Measurements from ENCODE around the gene ZNF831.

The ZNF831 gene

DNA sequence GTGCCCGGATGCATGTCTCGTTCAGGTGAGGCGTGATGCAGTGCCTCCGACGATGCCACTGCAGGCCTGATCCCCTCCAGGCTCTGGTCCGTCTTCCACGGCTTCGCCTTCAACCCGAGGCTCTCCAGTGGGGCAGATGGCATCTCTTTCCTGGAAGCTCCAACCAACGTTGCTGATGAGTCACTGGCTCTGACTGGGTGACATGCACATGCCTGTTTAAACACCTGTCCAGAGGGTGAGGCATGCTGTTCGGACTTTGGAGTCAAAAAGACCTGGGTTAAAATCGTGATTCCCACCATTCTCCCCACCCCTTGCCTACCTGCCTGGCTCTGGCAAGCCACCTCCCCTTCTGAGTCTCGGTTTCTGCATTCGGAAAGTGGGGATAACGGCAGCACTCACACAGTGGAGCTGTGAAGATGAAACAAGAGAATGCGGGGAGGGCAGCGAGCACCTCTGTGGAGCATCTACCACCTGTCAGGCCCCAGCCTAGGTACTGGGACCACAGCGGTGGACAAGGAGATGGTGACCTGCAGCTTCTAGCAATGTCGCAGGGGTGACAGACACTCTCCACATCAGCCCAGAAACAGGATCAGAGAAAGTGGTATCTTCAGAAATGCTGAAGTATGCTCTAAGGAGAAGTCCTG lies 128.2 kb downstream of the ZNF831 start:
- TF ChIP-seq TCF12 (IDR thresholded peaks at IDR 0.05; ENCODE audit: low read depth) (no peak), TAF1 (IDR thresholded peaks at IDR 0.05; ENCODE audit: low read depth) (no peak), TEAD4 (IDR thresholded peaks at IDR 0.05) (no peak), YY1 (IDR thresholded peaks at IDR 0.05; ENCODE audit: low read depth) (no peak), FOXM1 (IDR thresholded peaks at IDR 0.05; ENCODE audit: borderline replicate concordance, low read depth) (no peak)
- TF ChIP-seq, protein P1, sequence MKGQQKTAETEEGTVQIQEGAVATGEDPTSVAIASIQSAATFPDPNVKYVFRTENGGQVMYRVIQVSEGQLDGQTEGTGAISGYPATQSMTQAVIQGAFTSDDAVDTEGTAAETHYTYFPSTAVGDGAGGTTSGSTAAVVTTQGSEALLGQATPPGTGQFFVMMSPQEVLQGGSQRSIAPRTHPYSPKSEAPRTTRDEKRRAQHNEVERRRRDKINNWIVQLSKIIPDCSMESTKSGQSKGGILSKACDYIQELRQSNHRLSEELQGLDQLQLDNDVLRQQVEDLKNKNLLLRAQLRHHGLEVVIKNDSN (IDR thresholded peaks at IDR 0.05): no peak

DNA sequence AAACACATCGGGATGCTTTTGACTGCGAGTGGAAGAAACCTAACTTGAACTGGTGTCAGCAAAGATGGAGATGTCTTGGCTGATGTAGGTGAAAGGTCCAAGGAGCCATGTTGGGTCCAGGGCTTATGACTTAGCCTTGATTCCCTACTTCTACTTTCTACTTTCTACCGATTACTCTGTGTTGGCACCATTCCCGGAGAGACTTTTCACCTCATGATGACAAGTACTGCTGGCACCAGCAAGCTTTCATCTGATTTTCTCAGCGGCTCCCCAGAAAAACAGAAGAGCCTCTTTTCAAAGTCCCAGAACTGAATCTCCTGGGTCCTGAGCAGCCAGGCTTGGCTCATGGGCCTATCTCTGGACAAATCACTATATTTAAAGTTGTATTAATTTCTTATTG lies 131.9 kb downstream of the ZNF831 start:
- TF ChIP-seq CREB1 (IDR thresholded peaks at IDR 0.05; ENCODE audit: low read depth) (no peak), FOXM1 (IDR thresholded peaks at IDR 0.05; ENCODE audit: borderline replicate concordance, low read depth) (no peak), TEAD4 (IDR thresholded peaks at IDR 0.05) (no peak), TAF1 (IDR thresholded peaks at IDR 0.05; ENCODE audit: low read depth) (no peak), ZBTB7A (IDR thresholded peaks at IDR 0.05; ENCODE audit: low read depth) (no peak), TCF12 (IDR thresholded peaks at IDR 0.05; ENCODE audit: low read depth) (no peak), EP300 (IDR thresholded peaks at IDR 0.05; ENCODE audit: borderline replicate concordance) (no peak), NFIC (IDR thresholded peaks at IDR 0.05) (no peak), CEBPB (IDR thresholded peaks at IDR 0.05) (no peak), RAD21 (IDR thresholded peaks at IDR 0.05; ENCODE audit: low read depth) (no peak), EGR1 (IDR thresholded peaks at IDR 0.05) (no peak), YY1 (IDR thresholded peaks at IDR 0.05; ENCODE audit: low read depth) (no peak)
- TF ChIP-seq, protein P2, sequence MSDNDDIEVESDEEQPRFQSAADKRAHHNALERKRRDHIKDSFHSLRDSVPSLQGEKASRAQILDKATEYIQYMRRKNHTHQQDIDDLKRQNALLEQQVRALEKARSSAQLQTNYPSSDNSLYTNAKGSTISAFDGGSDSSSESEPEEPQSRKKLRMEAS (IDR thresholded peaks at IDR 0.05): no peak
- TF ChIP-seq, protein P1 (IDR thresholded peaks at IDR 0.05): no peak
- TF ChIP-seq, protein P3, sequence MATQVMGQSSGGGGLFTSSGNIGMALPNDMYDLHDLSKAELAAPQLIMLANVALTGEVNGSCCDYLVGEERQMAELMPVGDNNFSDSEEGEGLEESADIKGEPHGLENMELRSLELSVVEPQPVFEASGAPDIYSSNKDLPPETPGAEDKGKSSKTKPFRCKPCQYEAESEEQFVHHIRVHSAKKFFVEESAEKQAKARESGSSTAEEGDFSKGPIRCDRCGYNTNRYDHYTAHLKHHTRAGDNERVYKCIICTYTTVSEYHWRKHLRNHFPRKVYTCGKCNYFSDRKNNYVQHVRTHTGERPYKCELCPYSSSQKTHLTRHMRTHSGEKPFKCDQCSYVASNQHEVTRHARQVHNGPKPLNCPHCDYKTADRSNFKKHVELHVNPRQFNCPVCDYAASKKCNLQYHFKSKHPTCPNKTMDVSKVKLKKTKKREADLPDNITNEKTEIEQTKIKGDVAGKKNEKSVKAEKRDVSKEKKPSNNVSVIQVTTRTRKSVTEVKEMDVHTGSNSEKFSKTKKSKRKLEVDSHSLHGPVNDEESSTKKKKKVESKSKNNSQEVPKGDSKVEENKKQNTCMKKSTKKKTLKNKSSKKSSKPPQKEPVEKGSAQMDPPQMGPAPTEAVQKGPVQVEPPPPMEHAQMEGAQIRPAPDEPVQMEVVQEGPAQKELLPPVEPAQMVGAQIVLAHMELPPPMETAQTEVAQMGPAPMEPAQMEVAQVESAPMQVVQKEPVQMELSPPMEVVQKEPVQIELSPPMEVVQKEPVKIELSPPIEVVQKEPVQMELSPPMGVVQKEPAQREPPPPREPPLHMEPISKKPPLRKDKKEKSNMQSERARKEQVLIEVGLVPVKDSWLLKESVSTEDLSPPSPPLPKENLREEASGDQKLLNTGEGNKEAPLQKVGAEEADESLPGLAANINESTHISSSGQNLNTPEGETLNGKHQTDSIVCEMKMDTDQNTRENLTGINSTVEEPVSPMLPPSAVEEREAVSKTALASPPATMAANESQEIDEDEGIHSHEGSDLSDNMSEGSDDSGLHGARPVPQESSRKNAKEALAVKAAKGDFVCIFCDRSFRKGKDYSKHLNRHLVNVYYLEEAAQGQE (IDR thresholded peaks at IDR 0.05; ENCODE audit: low read depth): no peak

DNA sequence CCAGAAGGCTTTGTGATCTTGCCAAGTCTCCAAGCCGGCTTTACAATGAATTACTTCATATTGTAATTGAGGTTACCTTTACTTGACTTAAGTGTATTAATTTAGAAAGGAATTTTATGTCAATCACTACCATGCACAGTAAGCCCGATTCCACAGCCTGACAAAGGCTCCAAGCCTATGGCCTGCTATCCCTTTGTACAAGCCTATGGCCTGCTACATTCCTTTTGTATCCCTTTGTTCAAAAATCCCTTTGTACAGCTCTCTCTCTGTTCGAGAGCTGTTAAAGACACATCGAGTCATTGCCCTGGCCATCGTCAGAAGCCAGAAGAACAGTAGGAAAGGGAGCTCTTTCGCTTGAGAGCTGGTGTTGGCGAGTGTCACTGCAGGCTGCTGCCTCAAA lies 134.1 kb downstream of the ZNF831 start:
- TF ChIP-seq, protein P3 (IDR thresholded peaks at IDR 0.05; ENCODE audit: low read depth): no peak
- TF ChIP-seq EP300 (IDR thresholded peaks at IDR 0.05; ENCODE audit: borderline replicate concordance) (no peak), TAF1 (IDR thresholded peaks at IDR 0.05; ENCODE audit: low read depth) (no peak), TEAD4 (IDR thresholded peaks at IDR 0.05) (no peak), RAD21 (IDR thresholded peaks at IDR 0.05; ENCODE audit: low read depth) (no peak), YY1 (IDR thresholded peaks at IDR 0.05; ENCODE audit: low read depth) (no peak), ZBTB7A (IDR thresholded peaks at IDR 0.05; ENCODE audit: low read depth) (no peak), EGR1 (IDR thresholded peaks at IDR 0.05) (no peak), NFIC (IDR thresholded peaks at IDR 0.05) (no peak), CEBPB (IDR thresholded peaks at IDR 0.05) (no peak), CREB1 (IDR thresholded peaks at IDR 0.05; ENCODE audit: low read depth) (no peak), TCF12 (IDR thresholded peaks at IDR 0.05; ENCODE audit: low read depth) (no peak), FOXM1 (IDR thresholded peaks at IDR 0.05; ENCODE audit: borderline replicate concordance, low read depth) (no peak)
- TF ChIP-seq, protein P2 (IDR thresholded peaks at IDR 0.05): no peak
- TF ChIP-seq, protein P1 (IDR thresholded peaks at IDR 0.05): no peak

DNA sequence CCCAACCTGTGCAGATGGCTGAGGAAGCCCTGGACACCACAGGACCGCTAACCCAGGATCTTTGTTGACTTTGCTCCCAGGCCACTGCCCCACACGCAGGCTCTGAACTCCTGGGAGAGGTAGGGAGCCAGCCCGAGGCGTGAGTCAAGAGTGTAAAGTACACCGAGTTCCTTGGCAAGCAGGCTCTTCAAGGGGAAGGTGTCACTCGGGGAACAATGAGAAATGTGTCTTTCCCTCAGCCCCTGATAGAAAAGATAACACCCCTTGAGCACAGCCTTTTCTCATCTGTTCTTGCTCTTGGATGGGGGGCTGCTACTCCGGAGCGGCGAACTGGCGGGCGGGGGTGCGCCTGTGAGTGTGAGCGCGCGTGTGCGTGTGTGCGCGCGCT lies 136.3 kb downstream of the ZNF831 start:
- no peak for TF ChIP-seq CEBPB (IDR thresholded peaks at IDR 0.05)
- no peak for TF ChIP-seq ZBTB7A (IDR thresholded peaks at IDR 0.05; ENCODE audit: low read depth)
- TF ChIP-seq RAD21 (IDR thresholded peaks at IDR 0.05; ENCODE audit: low read depth): no peak
- no peak for TF ChIP-seq EGR1 (IDR thresholded peaks at IDR 0.05)
- TF ChIP-seq FOXM1 (IDR thresholded peaks at IDR 0.05; ENCODE audit: borderline replicate concordance, low read depth): no peak
- TF ChIP-seq TCF12 (IDR thresholded peaks at IDR 0.05; ENCODE audit: low read depth): no peak
- TF ChIP-seq, protein P1 (IDR thresholded peaks at IDR 0.05): no peak
- no peak for TF ChIP-seq CREB1 (IDR thresholded peaks at IDR 0.05; ENCODE audit: low read depth)
- TF ChIP-seq NFIC (IDR thresholded peaks at IDR 0.05): no peak
- TF ChIP-seq, protein P2 (IDR thresholded peaks at IDR 0.05): no peak
- no peak for TF ChIP-seq YY1 (IDR thresholded peaks at IDR 0.05; ENCODE audit: low read depth)
- TF ChIP-seq TAF1 (IDR thresholded peaks at IDR 0.05; ENCODE audit: low read depth): no peak
- no peak for TF ChIP-seq TEAD4 (IDR thresholded peaks at IDR 0.05)
- TF ChIP-seq, protein P3 (IDR thresholded peaks at IDR 0.05; ENCODE audit: low read depth): no peak
- no peak for TF ChIP-seq EP300 (IDR thresholded peaks at IDR 0.05; ENCODE audit: borderline replicate concordance)
